Activated CD4-positive, alpha-beta T cell treated with anti-CD3 and anti-CD28 coated beads for 36 hours (primary cell): ENCODE data around the gene HIF1AN. TPM values are rescaled to one million over a fixed set of nuclear protein-coding genes. Genes with fewer than 3 reads are reported as not detected.
"Not testable (repeated sequence)": the region's sequence is repeated elsewhere in the genome, so short reads cannot be mapped to it uniquely, and the experiment has no call there.

Experiments
- ATAC-seq: fragments of 200-7000 bp; cut with Tn5 transposase; one replicate; pipeline ENCODE4 v1.10.0; 2021; ENCODE audit warnings: mild to moderate bottlenecking, moderate library complexity
- CTCF ChIA-PET: fragments of 350-600 bp; sonication (Branson Sonifier 250); formaldehyde crosslinking; loops from one replicate; lab custom pipeline; 2021; ENCODE audit warnings: antibody characterized with exemption; lab: Charles Lee
- POLR2A ChIA-PET: fragments of 350-600 bp; sonication (Branson Sonifier 250); formaldehyde crosslinking; loops from one replicate; lab custom pipeline; 2021; ENCODE audit warnings: antibody characterized with exemption, inconsistent platforms; lab: Charles Lee
- DNase-seq: peaks from one replicate; pipeline ENCODE4 v3.0.0-alpha.2; 2020
- H3K27ac Mint-ChIP-seq: one replicate; pipeline ENCODE4 v1.8.0; 2021; ENCODE audit warnings: mixed read lengths
- H3K27me3 Mint-ChIP-seq: one replicate; pipeline ENCODE4 v1.8.0; 2021; ENCODE audit warnings: mixed read lengths
- H3K36me3 Mint-ChIP-seq: one replicate; pipeline ENCODE4 v1.8.0; 2021; ENCODE audit warnings: low read depth, mixed read lengths
- H3K4me1 Mint-ChIP-seq: one replicate; pipeline ENCODE4 v1.8.0; 2021; ENCODE audit warnings: mixed read lengths
- H3K4me3 Mint-ChIP-seq: one replicate; pipeline ENCODE4 v1.8.0; 2021; ENCODE audit warnings: mild to moderate bottlenecking, moderate library complexity, mixed read lengths
- H3K9me3 Mint-ChIP-seq: one replicate; pipeline ENCODE4 v1.8.0; 2021; ENCODE audit warnings: low read depth, mixed read lengths
- intact Hi-C, 2 experiments: fragments of 100-400 bp; cut with DNase I in 1 of 2; cut with micrococcal nuclease in 1 of 2; formaldehyde crosslinking; loops; one replicate each; pipeline versions ENCODE4 v1.14.2 to v1.15.1; 2022 to 2024; cut with DNase I, micrococcal nuclease
- total RNA-seq, 2 experiments: library from RNA; stranded (reverse); gene quantifications; one replicate each; pipeline ENCODE4 v1.2.3, GENCODE V29; 2021

HIF1AN gene
- total RNA-seq, 2 experiments from 2014 or later, result 45.9 to 50.8 TPM

GRCh38 chr10:100562008-100562672, 26.4 kb downstream of the HIF1AN start:
- H3K36me3 Mint-ChIP-seq, result peaks cover 2% of the 10 kb centered on the region
- ATAC-seq (peak; percentile 95), DNase-seq (peak; percentile 90)
- CTCF ChIA-PET, result interaction anchor here (0.7 to 6.5 kb wide), 23 partner anchors 9 to 675 kb away, joined by 3 to 45 read pairs (median 3); no protein-coding TSS in a partner anchor
- H3K4me1 Mint-ChIP-seq, result peaks cover 11% of the 10 kb centered on the region
- POLR2A ChIA-PET, result no interaction called here
- H3K9me3 Mint-ChIP-seq, result no peaks in the 10 kb centered on the region
- intact Hi-C loops, result loop anchor here (1.0 to 5.0 kb wide), 8 partner anchors 109 to 452 kb away; partner anchors contain the start of gene LZTS2 (in 1 of the 2)
- H3K27ac Mint-ChIP-seq, result no peak overlapping the region
- no peak overlapping the region for H3K4me3 Mint-ChIP-seq
- peaks cover 24% of the 10 kb centered on the region for H3K27me3 Mint-ChIP-seq

GRCh38 chr10:100565206-100565985, 29.7 kb downstream of the HIF1AN start:
- H3K27me3 Mint-ChIP-seq, result peaks cover 24% of the 10 kb centered on the region
- H3K27ac Mint-ChIP-seq, result no peak overlapping the region
- no peaks in the 10 kb centered on the region for H3K9me3 Mint-ChIP-seq
- CTCF ChIA-PET, result interaction anchor here (0.8 to 6.5 kb wide), 3 partner anchors 12 to 179 kb away, joined by 4 to 45 read pairs (median 18); no protein-coding TSS in a partner anchor
- intact Hi-C loops, result no loop called here
- ATAC-seq (no peak), DNase-seq (no peak)
- H3K36me3 Mint-ChIP-seq, result peaks cover 2% of the 10 kb centered on the region
- H3K4me3 Mint-ChIP-seq, result no peak overlapping the region
- POLR2A ChIA-PET, result no interaction called here
- H3K4me1 Mint-ChIP-seq, result peaks cover 11% of the 10 kb centered on the region

GRCh38 chr10:100566561-100566960, 30.8 kb downstream of the HIF1AN start:
- Mint-ChIP-seq H3K4me3 (no peak overlapping the region), H3K27me3 (peaks cover 22% of the 10 kb centered on the region), H3K9me3 (no peaks in the 10 kb centered on the region), H3K36me3 (no peaks in the 10 kb centered on the region), H3K4me1 (peaks cover 11% of the 10 kb centered on the region), H3K27ac (no peak overlapping the region)
- DNase-seq (no peak), ATAC-seq (no peak)
- intact Hi-C loops, result no loop called here
- ChIA-PET CTCF (interaction anchor here (6.5 kb wide), 1 partner anchor 177 kb away, joined by 45 read pairs; no protein-coding TSS in a partner anchor), POLR2A (interaction anchor here (0.7 kb wide), 1 partner anchor 84 kb away, joined by 4 read pairs; no protein-coding TSS in a partner anchor)

DNA sequence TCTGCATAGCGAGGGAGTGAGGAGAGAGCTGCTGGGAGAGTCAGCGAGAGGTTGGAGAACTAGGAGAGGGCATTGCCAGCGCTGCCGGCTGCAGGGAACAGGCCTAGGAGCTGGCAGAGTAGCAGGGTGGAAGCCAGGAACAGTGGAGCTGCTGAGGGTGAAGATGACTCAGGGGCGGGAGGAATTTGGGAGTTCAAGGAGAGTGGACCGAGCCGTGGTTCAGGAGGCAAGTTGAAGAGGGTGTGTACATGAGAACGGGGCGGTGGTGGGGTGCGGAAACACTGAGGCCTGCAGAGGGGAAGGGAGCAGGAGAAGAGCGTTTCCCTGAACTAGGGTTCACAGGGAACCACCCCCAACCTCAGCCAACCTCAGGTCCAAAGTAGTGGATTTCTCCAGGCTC, 31.5 kb downstream of the HIF1AN start:
- no peak for ATAC-seq
- Mint-ChIP-seq H3K27ac (no peak overlapping the region), H3K4me1 (peaks cover 4% of the 10 kb centered on the region), H3K36me3 (no peaks in the 10 kb centered on the region), H3K9me3 (no peaks in the 10 kb centered on the region), H3K27me3 (peaks cover 22% of the 10 kb centered on the region), H3K4me3 (no peak overlapping the region)
- no peak for DNase-seq
- ChIA-PET POLR2A (no interaction called here), CTCF (no interaction called here)
- intact Hi-C loops, result no loop called here

- ChIA-PET POLR2A (no interaction called here), CTCF (interaction anchor here (0.9 to 1.0 kb wide), 2 partner anchors 19 to 49 kb away, joined by 3 to 4 read pairs; no protein-coding TSS in a partner anchor)
- H3K4me1 Mint-ChIP-seq, result peaks cover 3% of the 10 kb centered on the region
- no peak overlapping the region for H3K27ac Mint-ChIP-seq
- H3K9me3 Mint-ChIP-seq, result no peaks in the 10 kb centered on the region
- no peak for ATAC-seq
- H3K4me3 Mint-ChIP-seq, result no peak overlapping the region
- intact Hi-C loops, result no loop called here
- H3K27me3 Mint-ChIP-seq, result peaks cover 23% of the 10 kb centered on the region
- DNase-seq, result no peak
- H3K36me3 Mint-ChIP-seq, result no peaks in the 10 kb centered on the region
Measured at GRCh38 chr10:100567826-100568225, 32.1 kb downstream of the HIF1AN start.

- no peak overlapping the region for H3K4me3 Mint-ChIP-seq
- CTCF ChIA-PET, result interaction anchor here (0.6 to 1.0 kb wide), 3 partner anchors 20 to 143 kb away, joined by 3 to 4 read pairs (median 3); no protein-coding TSS in a partner anchor
- POLR2A ChIA-PET, result interaction anchor here (0.6 kb wide), 1 partner anchor 320 kb away, joined by 3 read pairs; no protein-coding TSS in a partner anchor
- no peaks in the 10 kb centered on the region for H3K4me1 Mint-ChIP-seq
- H3K9me3 Mint-ChIP-seq, result no peaks in the 10 kb centered on the region
- H3K27me3 Mint-ChIP-seq, result peaks cover 18% of the 10 kb centered on the region
- no peak overlapping the region for H3K27ac Mint-ChIP-seq
- DNase-seq (no peak), ATAC-seq (no peak)
- H3K36me3 Mint-ChIP-seq, result no peaks in the 10 kb centered on the region
- intact Hi-C loops, result no loop called here
Measured at GRCh38 chr10:100568912-100569311, 33.2 kb downstream of the HIF1AN start.

DNA sequence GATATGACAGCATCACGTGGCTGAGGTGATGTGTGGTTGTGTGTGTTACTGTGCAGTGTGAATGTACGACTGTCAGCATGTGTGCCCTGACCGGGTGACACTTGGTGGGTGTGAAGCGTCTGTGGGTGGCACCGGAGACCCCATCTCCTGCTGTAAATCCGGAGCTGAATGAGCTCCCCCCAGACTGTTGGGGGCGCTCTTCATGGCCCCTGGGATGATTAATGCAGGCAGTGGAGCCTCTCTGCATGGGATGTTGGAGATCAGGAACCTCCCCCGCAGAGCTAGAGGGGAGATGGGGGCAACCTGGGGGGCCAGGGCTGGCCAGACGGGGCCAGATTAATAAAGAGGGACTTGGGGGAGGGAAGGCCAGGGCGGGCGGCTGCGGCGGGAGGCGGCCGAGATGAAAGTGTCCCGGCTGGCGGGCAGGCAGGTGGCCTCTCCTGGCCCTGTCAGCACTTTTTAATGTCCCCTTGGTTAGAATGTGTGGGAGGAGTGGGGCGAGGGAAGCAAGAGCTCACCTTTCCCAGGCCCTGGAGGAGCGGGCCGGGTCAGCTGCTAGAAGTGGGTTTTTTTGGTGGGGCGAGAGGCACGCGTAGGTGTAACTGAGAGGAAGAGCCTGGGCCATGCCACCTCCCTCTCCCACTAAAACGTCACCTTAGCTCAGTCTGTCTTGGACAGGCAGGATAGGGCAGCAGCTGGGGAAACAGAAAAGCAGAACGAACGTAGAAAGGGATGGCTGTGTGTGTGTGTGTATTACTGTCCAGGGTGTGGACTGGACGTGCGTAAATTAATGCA, 34.1 kb downstream of the HIF1AN start:
- Mint-ChIP-seq H3K36me3 (no peaks in the 10 kb centered on the region), H3K4me3 (no peak overlapping the region), H3K27me3 (peaks cover 12% of the 10 kb centered on the region), H3K4me1 (no peaks in the 10 kb centered on the region), H3K27ac (no peak overlapping the region), H3K9me3 (no peaks in the 10 kb centered on the region)
- POLR2A ChIA-PET, result no interaction called here
- CTCF ChIA-PET, result interaction anchor here (0.5 to 1.1 kb wide), 6 partner anchors 9 to 315 kb away, joined by 3 to 5 read pairs (median 4); no protein-coding TSS in a partner anchor
- DNase-seq, result peak; percentile 26
- ATAC-seq, result no peak
- intact Hi-C loops, result no loop called here

- ATAC-seq (no peak), DNase-seq (no peak)
- Mint-ChIP-seq H3K36me3 (no peaks in the 10 kb centered on the region), H3K9me3 (no peaks in the 10 kb centered on the region), H3K27me3 (peaks cover 10% of the 10 kb centered on the region), H3K4me1 (no peaks in the 10 kb centered on the region), H3K27ac (no peak overlapping the region), H3K4me3 (no peak overlapping the region)
- intact Hi-C loops, result no loop called here
- POLR2A ChIA-PET, result no interaction called here
- CTCF ChIA-PET, result interaction anchor here (0.5 to 1.1 kb wide), 4 partner anchors 10 to 315 kb away, joined by 3 to 5 read pairs (median 4); no protein-coding TSS in a partner anchor
Measured at GRCh38 chr10:100570506-100570905, 34.8 kb downstream of the HIF1AN start.

DNA sequence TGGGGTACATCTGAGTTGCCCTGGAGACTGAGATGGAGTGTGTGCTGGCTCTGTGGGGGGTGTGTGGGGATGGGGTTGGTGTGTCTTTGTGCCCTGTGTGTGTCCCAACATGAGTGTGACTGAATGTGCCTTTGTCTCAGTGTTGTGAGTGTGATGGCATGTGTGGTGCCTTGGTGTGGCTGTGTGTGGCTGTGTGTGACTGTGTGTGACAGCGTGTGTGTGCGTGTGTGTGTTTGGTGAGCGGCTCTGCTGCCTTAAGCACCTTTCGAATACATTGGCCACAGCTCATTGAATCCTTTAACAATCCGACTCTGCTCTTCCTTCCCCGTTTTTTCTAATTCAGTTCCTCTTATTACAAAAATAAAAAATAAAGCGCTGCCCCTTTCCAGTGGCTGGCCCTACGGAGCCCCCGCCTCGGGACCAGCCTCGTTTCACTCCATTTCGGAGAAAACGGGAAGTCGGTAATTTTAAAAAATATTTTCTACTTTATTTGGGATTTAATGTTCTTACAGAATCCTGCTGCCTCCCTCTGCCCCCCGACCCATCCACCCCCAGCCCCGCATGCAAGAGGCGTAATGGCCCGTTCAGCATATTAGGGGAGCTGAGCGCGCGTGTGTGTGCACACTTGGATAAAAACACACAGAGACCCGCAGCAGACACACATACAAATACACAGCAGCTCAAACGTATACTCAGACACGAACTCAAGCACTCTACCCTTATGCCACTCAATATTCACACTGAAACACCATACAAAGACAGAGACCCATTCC, 35.5 kb downstream of the HIF1AN start:
- H3K4me3 Mint-ChIP-seq, result no peak overlapping the region
- no peak for ATAC-seq
- no peaks in the 10 kb centered on the region for H3K36me3 Mint-ChIP-seq
- CTCF ChIA-PET, result no interaction called here
- no peaks in the 10 kb centered on the region for H3K9me3 Mint-ChIP-seq
- H3K27ac Mint-ChIP-seq, result no peak overlapping the region
- POLR2A ChIA-PET, result no interaction called here
- intact Hi-C loops, result no loop called here
- no peak for DNase-seq
- H3K27me3 Mint-ChIP-seq, result peaks cover 12% of the 10 kb centered on the region
- H3K4me1 Mint-ChIP-seq, result no peaks in the 10 kb centered on the region

GRCh38 chr10:100575146-100575545, 39.4 kb downstream of the HIF1AN start:
- H3K4me3 Mint-ChIP-seq, intact Hi-C loops, H3K9me3 Mint-ChIP-seq, POLR2A ChIA-PET, H3K36me3 Mint-ChIP-seq, H3K4me1 Mint-ChIP-seq, ATAC-seq, CTCF ChIA-PET, H3K27ac Mint-ChIP-seq, DNase-seq: not testable (repeated sequence)
- peaks cover 20% of the 10 kb centered on the region for H3K27me3 Mint-ChIP-seq
